GM15510 (cell line): ENCODE results near the gene PTPRD.

Experiments
- POLR2A ChIP-seq: IDR thresholded peaks from 3 replicates; pipeline ENCODE4 v1.6.1; 2011; ENCODE audit warnings: borderline replicate concordance; ENCODE audit not compliant: insufficient read length; ENCODE audit errors: extremely low read depth

The PTPRD gene

GRCh38 chr9:8653111-8653510 is 1959.7 kb downstream of the PTPRD start:
- TF ChIP-seq POLR2A, result no peak

GRCh38 chr9:8652255-8652654 is 1960.5 kb downstream of the PTPRD start:
- no peak for TF ChIP-seq POLR2A

- no peak for TF ChIP-seq POLR2A
Measured at GRCh38 chr9:8651846-8652215, 1961.0 kb downstream of the PTPRD start.

- TF ChIP-seq POLR2A, result no peak
Measured at GRCh38 chr9:8651070-8651845, 1961.5 kb downstream of the PTPRD start.

GRCh38 chr9:8649807-8650206 is 1963.0 kb downstream of the PTPRD start:
- TF ChIP-seq POLR2A, result no peak

GRCh38 chr9:8649160-8649559 is 1963.6 kb downstream of the PTPRD start:
- TF ChIP-seq POLR2A, result no peak

GRCh38 chr9:8648271-8648845 is 1964.4 kb downstream of the PTPRD start:
- no peak for TF ChIP-seq POLR2A

GRCh38 chr9:8647824-8648223 is 1965.0 kb downstream of the PTPRD start:
- TF ChIP-seq POLR2A, result no peak

- TF ChIP-seq POLR2A, result no peak
Measured at GRCh38 chr9:8644571-8644970, 1968.2 kb downstream of the PTPRD start.

- TF ChIP-seq POLR2A, result no peak
Measured at GRCh38 chr9:8643896-8644295, 1968.9 kb downstream of the PTPRD start.

GRCh38 chr9:8643464-8643863 is 1969.3 kb downstream of the PTPRD start:
- no peak for TF ChIP-seq POLR2A

- TF ChIP-seq POLR2A, result no peak
Measured at GRCh38 chr9:8640761-8641160, 1972.0 kb downstream of the PTPRD start.

- no peak for TF ChIP-seq POLR2A
Measured at GRCh38 chr9:8637626-8638025, 1975.2 kb downstream of the PTPRD start.

- TF ChIP-seq POLR2A, result no peak
Measured at GRCh38 chr9:8633784-8634183, 1979.0 kb downstream of the PTPRD start.

- TF ChIP-seq POLR2A, result no peak
Measured at GRCh38 chr9:8632493-8632892, 1980.3 kb downstream of the PTPRD start.

- TF ChIP-seq POLR2A, result no peak
Measured at GRCh38 chr9:8628791-8629190, 1984.0 kb downstream of the PTPRD start.
